ENCODE measurements around the gene ZBTB20.

DNA sequence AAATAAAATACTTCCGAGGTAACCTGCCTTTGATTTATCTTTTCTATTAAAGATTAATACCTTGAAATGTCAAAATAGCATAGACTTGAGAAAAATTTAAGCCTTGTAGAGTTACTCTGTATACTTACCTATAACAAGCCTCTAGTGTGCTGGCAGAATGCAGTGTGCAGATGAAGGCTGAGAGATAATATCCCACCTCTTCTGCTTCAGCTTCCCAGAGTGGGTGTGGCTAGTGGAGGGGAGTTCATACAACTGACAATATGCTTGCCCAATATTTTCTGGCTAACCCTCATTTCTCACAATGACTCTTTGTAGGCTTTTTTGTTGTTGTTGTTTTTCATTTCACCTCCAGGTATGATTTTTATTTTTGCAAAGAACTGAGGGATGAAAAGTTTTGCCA is 15.7 kb upstream of the ZBTB20 start:
- TF ChIP-seq, protein P1, sequence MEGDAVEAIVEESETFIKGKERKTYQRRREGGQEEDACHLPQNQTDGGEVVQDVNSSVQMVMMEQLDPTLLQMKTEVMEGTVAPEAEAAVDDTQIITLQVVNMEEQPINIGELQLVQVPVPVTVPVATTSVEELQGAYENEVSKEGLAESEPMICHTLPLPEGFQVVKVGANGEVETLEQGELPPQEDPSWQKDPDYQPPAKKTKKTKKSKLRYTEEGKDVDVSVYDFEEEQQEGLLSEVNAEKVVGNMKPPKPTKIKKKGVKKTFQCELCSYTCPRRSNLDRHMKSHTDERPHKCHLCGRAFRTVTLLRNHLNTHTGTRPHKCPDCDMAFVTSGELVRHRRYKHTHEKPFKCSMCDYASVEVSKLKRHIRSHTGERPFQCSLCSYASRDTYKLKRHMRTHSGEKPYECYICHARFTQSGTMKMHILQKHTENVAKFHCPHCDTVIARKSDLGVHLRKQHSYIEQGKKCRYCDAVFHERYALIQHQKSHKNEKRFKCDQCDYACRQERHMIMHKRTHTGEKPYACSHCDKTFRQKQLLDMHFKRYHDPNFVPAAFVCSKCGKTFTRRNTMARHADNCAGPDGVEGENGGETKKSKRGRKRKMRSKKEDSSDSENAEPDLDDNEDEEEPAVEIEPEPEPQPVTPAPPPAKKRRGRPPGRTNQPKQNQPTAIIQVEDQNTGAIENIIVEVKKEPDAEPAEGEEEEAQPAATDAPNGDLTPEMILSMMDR (IDR thresholded peaks at IDR 0.05; ENCODE audit: low read depth, low read length, poor library complexity, severe bottlenecking), result no peak
- TF ChIP-seq EZH2phosphoT487 (IDR thresholded peaks at IDR 0.05; ENCODE audit: borderline replicate concordance, low read length), result no peak
